Esophagus muscularis mucosa (tissue), 4 donors: ENCODE results near the gene LRRC3C. TPM values are rescaled to one million over a fixed set of nuclear protein-coding genes. Genes with fewer than 3 reads are reported as not detected.

Source experiments
- DNase-seq: peaks from one replicate; pipeline ENCODE4 v3.0.0-alpha.2; 2017; ENCODE audit errors: extremely low spot score
- H3K27ac ChIP-seq, 4 donors: fragments of 200-600 bp; sonication (generic); replicated peaks in 1 of 4; 1 replicate in 3 of 4; 2 replicates in 1 of 4; pipeline ENCODE4 v1.5.1; 2016 to 2019; ENCODE audit warnings: mild to moderate bottlenecking in 1 of 4
- H3K27me3 ChIP-seq, 4 donors: fragments of 200-600 bp; sonication (generic); one replicate each; pipeline versions ENCODE4 v1.5.1 to v1.6.0; 2016 to 2019
- H3K36me3 ChIP-seq, 4 donors: fragments of 200-600 bp; sonication (generic); one replicate each; pipeline ENCODE4 v1.5.1; 2016 to 2019
- H3K4me1 ChIP-seq, 4 donors: fragments of 200-600 bp; sonication (generic); one replicate each; pipeline ENCODE4 v1.5.1; 2016 to 2019
- H3K4me3 ChIP-seq, 4 donors: fragments of 200-600 bp; sonication (generic); 1 replicate in 2 of 4; 2 replicates in 2 of 4; pipeline ENCODE4 v1.5.1; 2016 to 2019; ENCODE audit warnings: mild to moderate bottlenecking in 4 of 4, moderate library complexity in 1 of 4
- H3K9me3 ChIP-seq, 4 donors: fragments of 200-600 bp; sonication (generic); 1 replicate in 3 of 4; 2 replicates in 1 of 4; pipeline ENCODE4 v1.5.1; 2016 to 2019
- CTCF ChIP-seq, 3 experiments: fragments of 200-600 bp in 2 of 3; fragments of 450-650 bp in 1 of 3; sonication (generic) in 2 of 3; IDR thresholded peaks; one replicate each; pipeline ENCODE4 v1.5.1; 2017 to 2019; ENCODE audit warnings: antibody characterized with exemption in 3 of 3, mild to moderate bottlenecking in 2 of 3, moderate library complexity in 1 of 3
- EP300 ChIP-seq: sonication (generic); formaldehyde crosslinking; IDR thresholded peaks from one replicate; pipeline ENCODE4 v1.6.1; 2017; ENCODE audit warnings: antibody characterized with exemption
- POLR2A ChIP-seq: fragments of 450-650 bp; IDR thresholded peaks from one replicate; pipeline ENCODE4 v1.6.1; 2017; ENCODE audit warnings: antibody characterized with exemption, moderate library complexity, mild to moderate bottlenecking, low read depth
- POLR2AphosphoS5 ChIP-seq, 2 donors: sonication (generic); formaldehyde crosslinking; IDR thresholded peaks; one replicate each; pipeline ENCODE4 v1.6.1; 2017; ENCODE audit warnings: antibody characterized with exemption in 2 of 2
- WGBS: methylation state at CpG from one replicate; pipeline ENCODE4 v1.1.5; 2018; 5-methylcytosine and 5-hydroxymethylcytosine counted together
- intact Hi-C: fragments of 100-400 bp; cut with DNase I; formaldehyde crosslinking; loops from one replicate; pipeline ENCODE4 v1.15.1; 2023
- total RNA-seq, 4 donors: library from RNA; depleted of rRNA; stranded (reverse); fragments of >200 nt; gene quantifications; one replicate each; pipeline versions ENCODE4 v1.1.0 to v1.2.1, GENCODE V29; 2016

LRRC3C gene
- total RNA-seq, 4 donors from 2014 or later, result not detected

GRCh38 chr17:39955726-39956225 lies 28.2 kb downstream of the LRRC3C start:
- DNase-seq, result no peak
- intact Hi-C loops, result loop anchor here (10.0 kb wide), 1 partner anchor 201 kb away; no protein-coding TSS in a partner anchor
- Histone ChIP-seq H3K27ac (no peak overlapping the region), H3K36me3 (no peaks in the 10 kb centered on the region), H3K4me3 (no peak overlapping the region), H3K4me1 (peaks cover 7 to 23% (median 21%) of the 10 kb centered on the region in 4 donors), H3K27me3 (no peaks in the 10 kb centered on the region), H3K9me3 (no peaks in the 10 kb centered on the region)
- no peak for TF ChIP-seq CTCF (IDR thresholded peaks at IDR 0.05)
- TF ChIP-seq POLR2A, result no peak
- no peak for TF ChIP-seq EP300
- TF ChIP-seq POLR2AphosphoS5 (IDR thresholded peaks at IDR 0.05), result no peak
- WGBS, result 94% methylated on average over 3 of the region's 4 CpGs

GRCh38 chr17:39960524-39961041 lies 33.1 kb downstream of the LRRC3C start:
- no peak for DNase-seq
- Histone ChIP-seq H3K36me3 (no peaks in the 10 kb centered on the region), H3K9me3 (no peaks in the 10 kb centered on the region), H3K27ac (no peak overlapping the region), H3K4me1 (peaks cover 0 to 9% (median 5%) of the 10 kb centered on the region in 4 donors), H3K4me3 (no peak overlapping the region), H3K27me3 (peaks cover 0 to 24% (median 0%) of the 10 kb centered on the region in 4 donors)
- 68% methylated on average over 8 of the region's 8 CpGs for WGBS
- intact Hi-C loops, result no loop called here
- TF ChIP-seq CTCF (IDR thresholded peaks at IDR 0.05), result no peak
- TF ChIP-seq POLR2A, result no peak
- no peak for TF ChIP-seq EP300
- no peak for TF ChIP-seq POLR2AphosphoS5 (IDR thresholded peaks at IDR 0.05)

- TF ChIP-seq POLR2AphosphoS5 (IDR thresholded peaks at IDR 0.05), result no peak
- TF ChIP-seq CTCF (IDR thresholded peaks at IDR 0.05), result no peak
- no peak for TF ChIP-seq EP300
- no peak for TF ChIP-seq POLR2A
- intact Hi-C loops, result no loop called here
- no peaks in the 10 kb centered on the region for H3K9me3 ChIP-seq
- peaks cover 0 to 34% (median 0%) of the 10 kb centered on the region in 4 donors for H3K27me3 ChIP-seq
- peaks cover 0 to 9% (median 5%) of the 10 kb centered on the region in 4 donors for H3K4me1 ChIP-seq
- H3K36me3 ChIP-seq, result no peaks in the 10 kb centered on the region
- no peak within 1 kb of the TSS for H3K27ac ChIP-seq
- no peak for DNase-seq
- no peak within 1 kb of the TSS for H3K4me3 ChIP-seq
- WGBS, result 83% methylated on average over 3 of the region's 6 CpGs
These were observed 35.2 kb downstream of the LRRC3C start, which contains the start of gene GSDMA for GRCh38 chr17:39962642-39963220. Gene GSDMA, plus strand, starts transcription at chr17:39963004. Its CDS starts 2,684 bp downstream, at chr17:39965688.

GRCh38 chr17:39963829-39964228 lies 36.3 kb downstream of the LRRC3C start:
- H3K9me3 ChIP-seq, result no peaks in the 10 kb centered on the region
- H3K4me1 ChIP-seq, result peaks cover 0 to 6% (median 5%) of the 10 kb centered on the region in 4 donors
- 78% methylated on average over 6 of the region's 6 CpGs for WGBS
- no peak for DNase-seq
- H3K27ac ChIP-seq, result no peak overlapping the region
- H3K36me3 ChIP-seq, result no peaks in the 10 kb centered on the region
- peaks cover 0 to 40% (median 0%) of the 10 kb centered on the region in 4 donors for H3K27me3 ChIP-seq
- intact Hi-C loops, result no loop called here
- TF ChIP-seq POLR2AphosphoS5 (IDR thresholded peaks at IDR 0.05), result no peak
- no peak for TF ChIP-seq CTCF (IDR thresholded peaks at IDR 0.05)
- TF ChIP-seq POLR2A, result no peak
- TF ChIP-seq EP300, result no peak
- H3K4me3 ChIP-seq, result no peak overlapping the region
